DND-41 (cell line): Measurements from ENCODE around the gene AIPL1.

Source experiments
- ATAC-seq: fragments of 200-7000 bp; cut with Tn5 transposase; 3 replicates; pipeline ENCODE4 v1.9.1; 2021; ENCODE audit warnings: low read depth; ENCODE audit not compliant: insufficient read depth
- DNase-seq: peaks from one replicate; pipeline ENCODE4 v3.0.0-alpha.2; 2020
- H2AFZ ChIP-seq: 2 replicates; pipeline ENCODE4 v1.6.0; 2012; ENCODE audit warnings: low read depth, low read length
- H3K27ac ChIP-seq: 2 replicates; pipeline ENCODE4 v1.5.1; 2012; ENCODE audit warnings: low read length, inconsistent platforms
- H3K27me3 ChIP-seq: fragments of 200-600 bp; sonication (generic); 2 replicates; pipeline ENCODE4 v1.6.0; 2012; ENCODE audit warnings: low read length, mild to moderate bottlenecking, inconsistent platforms; ENCODE audit not compliant: insufficient read depth, poor library complexity
- H3K36me3 ChIP-seq: 2 replicates; pipeline ENCODE4 v1.5.1; 2012; ENCODE audit warnings: low read length, inconsistent platforms; ENCODE audit not compliant: insufficient read depth
- H3K4me1 ChIP-seq: 2 replicates; pipeline ENCODE4 v1.5.1; 2012; ENCODE audit warnings: mild to moderate bottlenecking, low read length; ENCODE audit not compliant: insufficient read depth
- H3K4me2 ChIP-seq: 2 replicates; pipeline ENCODE4 v1.6.0; 2012; ENCODE audit warnings: mild to moderate bottlenecking, moderate library complexity, low read length, inconsistent platforms; ENCODE audit not compliant: insufficient read depth
- H3K4me3 ChIP-seq, 2 experiments: fragments of 200-600 bp in 1 of 2; shearing (Covaris generic) in 1 of 2; 2 replicates each; pipeline ENCODE4 v1.5.1; 2012 to 2016; ENCODE audit warnings: inconsistent platforms in 2 of 2, low read length in 2 of 2, mild to moderate bottlenecking in 2 of 2, low read depth in 1 of 2, moderate library complexity in 1 of 2
- H3K79me2 ChIP-seq: 2 replicates; pipeline ENCODE4 v1.6.0; 2012; ENCODE audit warnings: low read length, inconsistent platforms; ENCODE audit not compliant: insufficient read depth
- H3K9ac ChIP-seq: 2 replicates; pipeline ENCODE4 v1.6.0; 2012; ENCODE audit warnings: low read depth, mild to moderate bottlenecking, inconsistent platforms, low read length, moderate library complexity
- H3K9me3 ChIP-seq: 2 replicates; pipeline ENCODE4 v1.5.1; 2012; ENCODE audit warnings: low read length, moderate library complexity, mild to moderate bottlenecking, inconsistent platforms; ENCODE audit not compliant: insufficient read depth, severe bottlenecking
- H4K20me1 ChIP-seq: 2 replicates; pipeline ENCODE4 v1.6.0; 2012; ENCODE audit warnings: low read length; ENCODE audit not compliant: insufficient read depth
- EZH2 ChIP-seq: IDR thresholded peaks from 3 replicates; pipeline ENCODE4 v1.6.1; 2012; ENCODE audit warnings: borderline replicate concordance, low read depth, mild to moderate bottlenecking, moderate library complexity, low read length, inconsistent platforms; ENCODE audit not compliant: severe bottlenecking
- TF ChIP-seq, protein P1 (sequence below): IDR thresholded peaks from 2 replicates; pipeline ENCODE4 v1.5.1; 2012; ENCODE audit warnings: borderline replicate concordance, low read length, moderate library complexity, mild to moderate bottlenecking; ENCODE audit not compliant: poor library complexity, severe bottlenecking; ENCODE audit errors: extremely low read depth

AIPL1 gene

DNA sequence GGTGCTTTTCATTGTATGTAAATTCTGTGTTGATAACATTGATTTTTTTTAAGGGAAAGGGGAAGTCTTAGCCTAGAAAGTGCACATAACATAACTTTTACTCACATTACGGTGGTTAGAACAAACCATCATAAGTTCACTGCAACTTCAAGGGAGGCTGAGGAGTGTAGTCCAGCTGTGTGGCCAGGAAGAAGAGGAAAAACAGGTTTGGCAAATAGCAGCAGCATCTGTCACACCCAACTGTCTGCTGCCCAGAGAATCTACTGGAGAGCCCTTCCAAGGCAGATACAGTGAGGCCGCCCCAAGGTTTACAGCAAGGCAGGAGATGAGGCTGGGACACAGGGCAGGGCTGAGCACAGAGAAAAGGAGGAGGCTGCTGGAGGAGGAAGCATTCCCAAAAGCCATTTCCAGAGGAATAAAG, 60.6 kb downstream of the AIPL1 start:
- no peak overlapping the region for H3K4me2 ChIP-seq
- TF ChIP-seq EZH2 = no peak
- TF ChIP-seq, protein P1, sequence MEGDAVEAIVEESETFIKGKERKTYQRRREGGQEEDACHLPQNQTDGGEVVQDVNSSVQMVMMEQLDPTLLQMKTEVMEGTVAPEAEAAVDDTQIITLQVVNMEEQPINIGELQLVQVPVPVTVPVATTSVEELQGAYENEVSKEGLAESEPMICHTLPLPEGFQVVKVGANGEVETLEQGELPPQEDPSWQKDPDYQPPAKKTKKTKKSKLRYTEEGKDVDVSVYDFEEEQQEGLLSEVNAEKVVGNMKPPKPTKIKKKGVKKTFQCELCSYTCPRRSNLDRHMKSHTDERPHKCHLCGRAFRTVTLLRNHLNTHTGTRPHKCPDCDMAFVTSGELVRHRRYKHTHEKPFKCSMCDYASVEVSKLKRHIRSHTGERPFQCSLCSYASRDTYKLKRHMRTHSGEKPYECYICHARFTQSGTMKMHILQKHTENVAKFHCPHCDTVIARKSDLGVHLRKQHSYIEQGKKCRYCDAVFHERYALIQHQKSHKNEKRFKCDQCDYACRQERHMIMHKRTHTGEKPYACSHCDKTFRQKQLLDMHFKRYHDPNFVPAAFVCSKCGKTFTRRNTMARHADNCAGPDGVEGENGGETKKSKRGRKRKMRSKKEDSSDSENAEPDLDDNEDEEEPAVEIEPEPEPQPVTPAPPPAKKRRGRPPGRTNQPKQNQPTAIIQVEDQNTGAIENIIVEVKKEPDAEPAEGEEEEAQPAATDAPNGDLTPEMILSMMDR = no peak
- no peaks in the 10 kb centered on the region for H3K36me3 ChIP-seq
- H3K27me3 ChIP-seq = peaks cover 9% of the 10 kb centered on the region
- H3K27ac ChIP-seq = no peak overlapping the region
- no peaks in the 10 kb centered on the region for H3K9me3 ChIP-seq
- no peak overlapping the region for H3K9ac ChIP-seq
- H3K4me3 ChIP-seq = no peak overlapping the region
- DNase-seq = no peak
- H2AFZ ChIP-seq = no peak overlapping the region
- H3K4me1 ChIP-seq = no peaks in the 10 kb centered on the region
- H4K20me1 ChIP-seq = no peaks in the 10 kb centered on the region
- no peaks in the 10 kb centered on the region for H3K79me2 ChIP-seq
- ATAC-seq = no peak
